SK-N-SH (cell line): Measurements from ENCODE around the gene EVPL.

Source experiments
- CTCF ChIP-seq: fragments of 200-600 bp; sonication (generic); IDR thresholded peaks from 2 replicates; pipeline ENCODE4 v1.6.1; 2017; ENCODE audit warnings: antibody characterized with exemption, mild to moderate bottlenecking, moderate library complexity
- EZH2phosphoT487 ChIP-seq: fragments of 200-600 bp; sonication (generic); IDR thresholded peaks from 2 replicates; pipeline ENCODE4 v1.6.1; 2017; ENCODE audit warnings: low read depth, mixed run types, mild to moderate bottlenecking, antibody characterized with exemption, moderate library complexity, borderline replicate concordance
- MXI1 ChIP-seq: IDR thresholded peaks from 2 replicates; pipeline ENCODE4 v1.6.1; 2012; ENCODE audit warnings: mild to moderate bottlenecking, low read depth, low read length, improper control_type of control experiment
- NFIC ChIP-seq: IDR thresholded peaks from 2 replicates; pipeline ENCODE4 v1.4.0; 2012; ENCODE audit warnings: borderline replicate concordance
- REST ChIP-seq: IDR thresholded peaks from 2 replicates; pipeline ENCODE4 v1.6.1; 2012; ENCODE audit warnings: mild to moderate bottlenecking, low read depth, low read length, moderate library complexity
- RFX5 ChIP-seq: IDR thresholded peaks from 2 replicates; pipeline ENCODE4 v1.6.1; 2012; ENCODE audit warnings: mild to moderate bottlenecking, improper control_type of control experiment, low read length
- RXRA ChIP-seq: IDR thresholded peaks from 2 replicates; pipeline ENCODE4 v1.4.0; 2012; ENCODE audit warnings: low read depth, mild to moderate bottlenecking, borderline replicate concordance
- TEAD4 ChIP-seq: IDR thresholded peaks from 2 replicates; pipeline ENCODE4 v1.4.0; 2012; ENCODE audit warnings: mild to moderate bottlenecking, borderline replicate concordance; ENCODE audit not compliant: insufficient read depth
- USF2 ChIP-seq: fragments of 150-350 bp; IDR thresholded peaks from 2 replicates; pipeline ENCODE4 v1.6.1; 2017; ENCODE audit warnings: antibody characterized with exemption, low read length, low read depth, borderline replicate concordance
- YY1 ChIP-seq: IDR thresholded peaks from 2 replicates; pipeline ENCODE4 v1.4.0; 2012; ENCODE audit warnings: low read depth, mild to moderate bottlenecking
- ZBTB33 ChIP-seq: IDR thresholded peaks from 2 replicates; pipeline ENCODE4 v1.4.0; 2012; ENCODE audit warnings: low read depth, borderline replicate concordance
- TF ChIP-seq, protein P1 (sequence below): IDR thresholded peaks from 2 replicates; pipeline ENCODE4 v1.4.0; 2012; ENCODE audit warnings: low read depth

GRCh38 chr17:76005263-76006149 lies 21.6 kb downstream of the EVPL start:
- TF ChIP-seq CTCF (peak; percentile 94), USF2 (no peak), REST (no peak), YY1 (no peak), MXI1 (no peak), NFIC (no peak), RXRA (no peak), TEAD4 (no peak), EZH2phosphoT487 (no peak), ZBTB33 (no peak), RFX5 (no peak)
- TF ChIP-seq, protein P1, sequence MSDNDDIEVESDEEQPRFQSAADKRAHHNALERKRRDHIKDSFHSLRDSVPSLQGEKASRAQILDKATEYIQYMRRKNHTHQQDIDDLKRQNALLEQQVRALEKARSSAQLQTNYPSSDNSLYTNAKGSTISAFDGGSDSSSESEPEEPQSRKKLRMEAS, result no peak
